ENCODE measurements around the gene PAX8. TPM values are rescaled to one million over a fixed set of nuclear protein-coding genes. Genes with fewer than 3 reads are reported as not detected.
"Not testable (repeated sequence)": the region's sequence is repeated elsewhere in the genome, so short reads cannot be mapped to it uniquely, and the experiment has no call there.

Gene PAX8
- total and polyA plus RNA-seq, 2 of the 13 experiments (the other 11 are each of a cell fraction or from before 2014, with no cell fraction given), result 1.5 to 8.8 TPM

DNA sequence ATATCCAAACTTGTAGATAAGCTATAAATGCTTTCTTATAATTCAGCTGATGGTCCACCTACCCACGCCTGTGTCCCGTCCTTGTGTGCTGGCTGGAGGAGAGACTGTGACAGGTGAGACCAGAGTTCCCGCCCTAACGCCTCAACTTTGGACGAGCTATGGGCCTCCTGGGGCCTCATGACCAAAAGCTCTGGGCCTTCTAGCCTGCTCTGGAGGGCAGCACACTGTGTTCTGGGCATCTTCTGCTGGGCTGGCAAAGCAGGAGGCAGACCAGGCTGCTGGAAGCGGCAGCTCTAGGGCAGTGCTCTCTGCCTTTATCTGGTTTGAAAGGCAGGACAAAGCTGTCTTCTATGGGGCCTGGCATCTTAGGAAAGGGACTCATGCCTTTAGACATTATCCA is 26.0 kb upstream of the PAX8 start:
- H3K36me3 ChIP-seq (replicated peaks in 1 of 2; ENCODE audit: control insufficient read depth in 1 of 2, insufficient read depth in 2 of 2, low read length in 2 of 2), result no peaks in the 10 kb centered on the region
- H3K9ac ChIP-seq (ENCODE audit: insufficient read depth, low read depth, low read length), result no peak overlapping the region
- H3K4me3 ChIP-seq (replicated peaks in 1 of 3; ENCODE audit: insufficient read depth in 1 of 3, low read depth in 2 of 3, low read length in 3 of 3), result no peak overlapping the region
- no peak for DNase-seq (ENCODE audit: low spot score)
- H3K9me3 ChIP-seq (ENCODE audit: low read length), result no peaks in the 10 kb centered on the region
- H3K27me3 ChIP-seq (ENCODE audit: control insufficient read depth in 1 of 2, insufficient read depth in 2 of 2, low read length in 2 of 2), result peaks cover 0 to 1% of the 10 kb centered on the region in 2 experiments; a peak in 1 of 5 replicates
- ChIA-PET CTCF (ENCODE audit: low intra/inter-chr PET ratio, low total read pairs) (no interaction called here), POLR2A (no interaction called here)
- ATAC-seq, result no peak
- no peak for FAIRE-seq
- H3K79me2 ChIP-seq (ENCODE audit: insufficient read depth, low read length), result no peaks in the 10 kb centered on the region
- no peak overlapping the region for H3K27ac ChIP-seq (ENCODE audit: extremely low read length, insufficient read depth, low read length)
- no peak overlapping the region for H2AFZ ChIP-seq (ENCODE audit: low read length)
- H3K4me2 ChIP-seq (ENCODE audit: low read depth, low read length), result no peak overlapping the region
- intact Hi-C loops (cut with micrococcal nuclease; ENCODE audit: unreplicated experiment) (no loop called here), in situ Hi-C loops (cut with HindIII; ENCODE audit: extremely low pct_ligation_motif_present, low pct_unique_long_range_greater_than_20kb) (no loop called here)
- BruUV-seq (replicated peaks), result no TSS peak
- WGBS (ENCODE audit: low lambda C conversion rate), result 53% methylated on average over 6 of the region's 6 CpGs
- H4K20me1 ChIP-seq (ENCODE audit: insufficient read depth, low read length), result no peaks in the 10 kb centered on the region
- TF ChIP-seq KLF11 (CRISPR knock-in tag; IDR thresholded peaks at IDR 0.05), result no peak
- TF ChIP-seq ZFP36L2 (CRISPR knock-in tag; IDR thresholded peaks at IDR 0.05), result no peak
- no peak for TF ChIP-seq HOXA9 (CRISPR knock-in tag; IDR thresholded peaks at IDR 0.05; ENCODE audit: borderline replicate concordance)
- no peak for TF ChIP-seq MXI1 (IDR thresholded peaks at IDR 0.05; ENCODE audit: borderline replicate concordance, low read depth, low read length)
- no peak for TF ChIP-seq HOXA3 (CRISPR knock-in tag; IDR thresholded peaks at IDR 0.05)
- no peak for TF ChIP-seq BRCA1 (CRISPR knock-in tag; IDR thresholded peaks at IDR 0.05)
- no peak for TF ChIP-seq MTERF4 (CRISPR knock-in tag; IDR thresholded peaks at IDR 0.05)
- no peak for TF ChIP-seq HDAC6 (IDR thresholded peaks at IDR 0.05; ENCODE audit: low read depth, low read length)
- TF ChIP-seq HMGXB4 (CRISPR knock-in tag; IDR thresholded peaks at IDR 0.05; ENCODE audit: borderline replicate concordance in 1 of 2, low read depth in 1 of 2), result no peak
- TF ChIP-seq GZF1 (CRISPR knock-in tag; IDR thresholded peaks at IDR 0.05), result no peak
- TF ChIP-seq, protein P1, sequence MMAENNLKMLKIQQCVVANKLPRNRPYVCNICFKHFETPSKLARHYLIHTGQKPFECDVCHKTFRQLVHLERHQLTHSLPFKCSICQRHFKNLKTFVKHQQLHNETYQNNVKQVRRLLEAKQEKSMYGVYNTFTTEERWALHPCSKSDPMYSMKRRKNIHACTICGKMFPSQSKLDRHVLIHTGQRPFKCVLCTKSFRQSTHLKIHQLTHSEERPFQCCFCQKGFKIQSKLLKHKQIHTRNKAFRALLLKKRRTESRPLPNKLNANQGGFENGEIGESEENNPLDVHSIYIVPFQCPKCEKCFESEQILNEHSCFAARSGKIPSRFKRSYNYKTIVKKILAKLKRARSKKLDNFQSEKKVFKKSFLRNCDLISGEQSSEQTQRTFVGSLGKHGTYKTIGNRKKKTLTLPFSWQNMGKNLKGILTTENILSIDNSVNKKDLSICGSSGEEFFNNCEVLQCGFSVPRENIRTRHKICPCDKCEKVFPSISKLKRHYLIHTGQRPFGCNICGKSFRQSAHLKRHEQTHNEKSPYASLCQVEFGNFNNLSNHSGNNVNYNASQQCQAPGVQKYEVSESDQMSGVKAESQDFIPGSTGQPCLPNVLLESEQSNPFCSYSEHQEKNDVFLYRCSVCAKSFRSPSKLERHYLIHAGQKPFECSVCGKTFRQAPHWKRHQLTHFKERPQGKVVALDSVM (CRISPR knock-in tag; IDR thresholded peaks at IDR 0.05), result no peak
- TF ChIP-seq SP4 (CRISPR knock-in tag; IDR thresholded peaks at IDR 0.05), result no peak
- no peak for TF ChIP-seq ZNF790 (CRISPR knock-in tag; IDR thresholded peaks at IDR 0.05; ENCODE audit: borderline replicate concordance)
- H3K4me1 ChIP-seq (ENCODE audit: insufficient read depth, low read length), result 0 out of 2 replicates have a peak, but pooled peaks cover 6% of the 10 kb centered on the region

DNA sequence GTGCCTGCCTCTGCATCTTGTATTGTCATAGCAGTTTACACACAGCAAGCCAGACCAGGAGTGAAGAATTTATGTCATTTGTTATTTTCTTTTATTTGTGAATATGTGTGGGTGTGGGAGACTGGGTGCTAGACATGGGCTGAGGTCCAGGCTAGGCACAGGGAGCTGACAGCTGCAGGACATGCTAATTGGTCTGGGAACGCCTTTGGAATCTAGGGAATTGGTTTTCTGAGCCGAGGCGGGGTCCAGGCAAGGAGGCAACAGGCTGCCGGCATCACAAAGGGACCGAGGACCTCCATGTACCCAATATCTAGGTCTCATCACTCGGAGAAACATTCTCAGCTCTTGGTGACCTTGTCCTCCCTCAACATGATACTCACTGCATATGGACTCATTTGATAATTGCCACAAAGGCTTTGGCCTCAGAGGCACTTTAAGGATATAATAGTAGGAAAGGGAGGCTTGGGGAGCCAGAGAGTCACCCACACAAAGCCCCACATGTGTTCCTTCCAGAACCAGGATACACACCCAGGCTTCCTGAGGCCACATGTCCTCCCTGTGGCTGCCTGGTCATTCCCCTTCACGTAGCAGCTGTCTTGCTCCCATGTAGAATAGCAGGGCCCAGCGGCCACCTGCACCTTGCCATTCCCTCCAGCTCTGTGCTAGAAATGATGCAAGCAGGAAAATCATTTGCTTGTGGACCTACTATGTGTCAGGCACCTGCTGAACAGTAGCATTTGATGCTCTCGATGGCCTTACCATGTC is 23.7 kb upstream of the PAX8 start:
- H3K27ac ChIP-seq (ENCODE audit: extremely low read length, insufficient read depth, low read length); intact Hi-C loops (cut with micrococcal nuclease; ENCODE audit: unreplicated experiment); CTCF ChIA-PET (ENCODE audit: low intra/inter-chr PET ratio, low total read pairs): not testable (repeated sequence)

More for the DNA sequence above, 23.7 kb upstream of the PAX8 start:
- H3K4me1 ChIP-seq (ENCODE audit: insufficient read depth, low read length); H3K4me2 ChIP-seq (ENCODE audit: low read depth, low read length); FAIRE-seq; ATAC-seq; H3K27me3 ChIP-seq (ENCODE audit: control insufficient read depth in 1 of 2, insufficient read depth in 2 of 2, low read length in 2 of 2); DNase-seq (ENCODE audit: low spot score); BruUV-seq (replicated peaks); in situ Hi-C loops (cut with HindIII; ENCODE audit: extremely low pct_ligation_motif_present, low pct_unique_long_range_greater_than_20kb); H3K9me3 ChIP-seq (ENCODE audit: low read length); H4K20me1 ChIP-seq (ENCODE audit: insufficient read depth, low read length); H3K9ac ChIP-seq (ENCODE audit: insufficient read depth, low read depth, low read length); POLR2A ChIA-PET; H3K4me3 ChIP-seq (replicated peaks in 1 of 3; ENCODE audit: insufficient read depth in 1 of 3, low read depth in 2 of 3, low read length in 3 of 3); H2AFZ ChIP-seq (ENCODE audit: low read length); H3K79me2 ChIP-seq (ENCODE audit: insufficient read depth, low read length); H3K36me3 ChIP-seq (replicated peaks in 1 of 2; ENCODE audit: control insufficient read depth in 1 of 2, insufficient read depth in 2 of 2, low read length in 2 of 2): not testable (repeated sequence)
- 46% methylated on average over 6 of the region's 9 CpGs for WGBS (ENCODE audit: low lambda C conversion rate)
